Transverse colon (tissue), 4 donors: ENCODE data around the gene STXBP3. TPM values are rescaled to one million over a fixed set of nuclear protein-coding genes. Genes with fewer than 3 reads are reported as not detected.
A peak's percentile ranks its signal among the peaks of the same experiment; 100 is the strongest.

Experiments used
- DNase-seq: peaks from one replicate; pipeline ENCODE4 v3.0.0-alpha.2; 2019
- H3K27ac ChIP-seq, 4 donors: fragments of 200-600 bp; sonication (generic); 2 replicates each; pipeline ENCODE4 v1.5.1; 2016 to 2018; ENCODE audit warnings: inconsistent platforms in 4 of 4
- H3K27me3 ChIP-seq: fragments of 200-600 bp; sonication (generic); 2 replicates; pipeline ENCODE4 v1.5.1; 2017; ENCODE audit warnings: inconsistent platforms
- H3K36me3 ChIP-seq, 4 donors: fragments of 200-600 bp; sonication (generic); 2 replicates each; pipeline ENCODE4 v1.5.1; 2017 to 2019; ENCODE audit warnings: inconsistent platforms in 4 of 4
- H3K4me1 ChIP-seq, 4 donors: fragments of 200-600 bp; sonication (generic); 2 replicates each; pipeline ENCODE4 v1.5.1; 2017 to 2020; ENCODE audit warnings: inconsistent platforms in 4 of 4
- H3K4me3 ChIP-seq, 4 donors: fragments of 200-600 bp; sonication (generic); 1 replicate in 1 of 4; 2 replicates in 3 of 4; pipeline versions ENCODE4 v1.5.1 to v1.6.1; 2017 to 2019; ENCODE audit warnings: inconsistent platforms in 4 of 4
- H3K9me3 ChIP-seq, 2 donors: fragments of 200-600 bp; sonication (generic); 2 replicates each; pipeline ENCODE4 v1.5.1; 2017 to 2019; ENCODE audit warnings: inconsistent platforms in 2 of 2
- CTCF ChIP-seq, 5 experiments: fragments of 200-600 bp in 3 of 5; fragments of 450-650 bp in 2 of 5; sonication (generic) in 3 of 5; IDR thresholded peaks; 1 replicate in 2 of 5; 2 replicates in 3 of 5; pipeline ENCODE4 v1.5.1; 2016 to 2017; ENCODE audit warnings: antibody characterized with exemption in 5 of 5, inconsistent platforms in 3 of 5, mild to moderate bottlenecking in 2 of 5, moderate library complexity in 1 of 5
- EP300 ChIP-seq: sonication (generic); formaldehyde crosslinking; IDR thresholded peaks from one replicate; pipeline ENCODE4 v1.6.1; 2017; ENCODE audit warnings: antibody characterized with exemption, low read depth
- POLR2A ChIP-seq: fragments of 450-650 bp; IDR thresholded peaks from one replicate; pipeline ENCODE4 v1.6.1; 2016; ENCODE audit warnings: antibody characterized with exemption, mild to moderate bottlenecking, moderate library complexity
- POLR2AphosphoS5 ChIP-seq, 3 donors: sonication (generic); formaldehyde crosslinking; IDR thresholded peaks; one replicate each; pipeline ENCODE4 v1.6.1; 2016; ENCODE audit warnings: antibody characterized with exemption in 3 of 3
- WGBS, 2 donors: methylation state at CpG; one replicate each; pipeline ENCODE4 v1.1.5; 2018; ENCODE audit warnings: low coverage in 1 of 2; 5-methylcytosine and 5-hydroxymethylcytosine counted together
- in situ Hi-C, 4 donors: fragments of 200-750 bp; cut with MboI; loops; one replicate each; pipeline versions ENCODE4 v1.15.0 to v1.15.1; 2017; ENCODE audit warnings: low sequenced_read_pairs in 3 of 4, low pct_ligation_motif_present in 1 of 4, low pct_unique_long_range_greater_than_20kb in 1 of 4
- intact Hi-C: fragments of 100-400 bp; cut with DNase I; formaldehyde crosslinking; loops from one replicate; pipeline ENCODE4 v1.15.1; 2023; ENCODE audit warnings: low total_unique reads
- total RNA-seq, 4 donors: library from RNA; depleted of rRNA; stranded (reverse); fragments of >200 nt; gene quantifications; one replicate each; pipeline ENCODE4 v1.1.0, GENCODE V29; 2016

STXBP3 gene
- total RNA-seq, 4 donors from 2014 or later, result 33.3 to 134 (median 76.3) TPM

- Histone ChIP-seq H3K36me3 (no peaks in the 10 kb centered on the region), H3K27ac (no peak overlapping the region), H3K4me3 (no peak overlapping the region), H3K9me3 (no peaks in the 10 kb centered on the region), H3K4me1 (peaks cover 0 to 3% (median 0%) of the 10 kb centered on the region in 4 donors), H3K27me3 (no peaks in the 10 kb centered on the region)
- intact Hi-C loops (no loop called here), in situ Hi-C loops (loop anchor here in 1 of 4 donors (10.0 kb wide), 1 partner anchor 47 kb away; the partner anchor contains the start of gene PRPF38B)
- 86% methylated on average over 6 of the region's 6 CpGs; no CpG with 5 or more reads in 1 of the 2 donors for WGBS, 2 donors
- no peak for TF ChIP-seq EP300
- TF ChIP-seq POLR2AphosphoS5 (IDR thresholded peaks at IDR 0.05), result no peak
- no peak for TF ChIP-seq CTCF (IDR thresholded peaks at IDR 0.05)
- TF ChIP-seq POLR2A, result no peak
- no peak for DNase-seq
These were observed 4.2 kb upstream of the STXBP3 start for GRCh38 chr1:108742253-108742652.

GRCh38 chr1:108745980-108746381, 493 bp upstream of the STXBP3 start:
- no peaks in the 10 kb centered on the region for H3K9me3 ChIP-seq
- no peak for DNase-seq
- TF ChIP-seq CTCF (IDR thresholded peaks at IDR 0.05) (no peak), EP300 (no peak), POLR2A (no peak), POLR2AphosphoS5 (IDR thresholded peaks at IDR 0.05) (no peak)
- no peaks in the 10 kb centered on the region for H3K27me3 ChIP-seq
- H3K36me3 ChIP-seq, result no peaks in the 10 kb centered on the region
- intact Hi-C loops, result no loop called here
- H3K4me3 ChIP-seq, result no peak overlapping the region
- 64 to 82% methylated on average over 1 to 3 of the region's 3 CpGs for WGBS, 2 donors
- peak overlapping the region; percentile 95 to 99 (median 98) for H3K27ac ChIP-seq
- in situ Hi-C loops, result loop anchor here in 1 of 4 donors (10.0 kb wide), 1 partner anchor 51 kb away; the partner anchor contains the start of gene PRPF38B
- peaks cover 3 to 26% (median 5%) of the 10 kb centered on the region in 4 donors for H3K4me1 ChIP-seq

GRCh38 chr1:108747171-108747850, 837 bp downstream of the STXBP3 start:
- Histone ChIP-seq H3K36me3 (no peaks in the 10 kb centered on the region), H3K27ac (peak overlapping the region; percentile 95 to 99 (median 98)), H3K4me1 (peaks cover 3 to 29% (median 8%) of the 10 kb centered on the region in 4 donors), H3K9me3 (no peaks in the 10 kb centered on the region), H3K4me3 (peak overlapping the region; percentile 68 to 87 (median 74)), H3K27me3 (no peaks in the 10 kb centered on the region)
- peak; percentile 81 to 90 (median 88) for TF ChIP-seq POLR2AphosphoS5 (IDR thresholded peaks at IDR 0.05)
- no peak for TF ChIP-seq EP300
- no peak for TF ChIP-seq CTCF (IDR thresholded peaks at IDR 0.05)
- WGBS, 2 donors, result 0% methylated on average over 13 to 15 of the region's 15 CpGs
- in situ Hi-C loops, result loop anchor here in 1 of 4 donors (10.0 kb wide), 1 partner anchor 53 kb away; the partner anchor contains the start of gene PRPF38B
- intact Hi-C loops, result no loop called here
- peak; percentile 84 for DNase-seq

- no peak for DNase-seq
- no peaks in the 10 kb centered on the region for H3K27me3 ChIP-seq
- peaks cover 3 to 29% (median 8%) of the 10 kb centered on the region in 4 donors for H3K4me1 ChIP-seq
- no peak for TF ChIP-seq EP300
- TF ChIP-seq CTCF (IDR thresholded peaks at IDR 0.05), result no peak
- no peak for TF ChIP-seq POLR2AphosphoS5 (IDR thresholded peaks at IDR 0.05)
- no peak for TF ChIP-seq POLR2A
- in situ Hi-C loops (loop anchor here in 1 of 4 donors (10.0 kb wide), 1 partner anchor 53 kb away; the partner anchor contains the start of gene PRPF38B), intact Hi-C loops (no loop called here)
- peak overlapping the region in 2 of 4 donors; percentile 68 to 78 for H3K4me3 ChIP-seq
- H3K27ac ChIP-seq, result peak overlapping the region; percentile 95 to 99 (median 98)
- H3K36me3 ChIP-seq, result peaks cover 0 to 4% (median 1%) of the 10 kb centered on the region in 4 donors
- no peaks in the 10 kb centered on the region for H3K9me3 ChIP-seq
- WGBS, 2 donors, result 81 to 83% methylated on average over 3 of the region's 3 CpGs
These were observed 1.4 kb downstream of the STXBP3 start for GRCh38 chr1:108747898-108748297.
